Neuronal stem cell (in vitro differentiated cells): ENCODE results near the gene DHH.
"Not testable (repeated sequence)": the region's sequence is repeated elsewhere in the genome, so short reads cannot be mapped to it uniquely, and the experiment has no call there.

Experiments used
- DNase-seq: peaks from one replicate; pipeline ENCODE4 v3.0.0-alpha.2; 2013; ENCODE audit warnings: low spot score
- H2AFZ ChIP-seq: one replicate; pipeline ENCODE4 v1.6.1; 2013; ENCODE audit warnings: mild to moderate bottlenecking, low read length, inconsistent platforms
- H2AK5ac ChIP-seq: 2 replicates; pipeline ENCODE4 v1.6.1; 2013; ENCODE audit warnings: low read depth, mild to moderate bottlenecking, inconsistent platforms, low read length, moderate library complexity, mixed read lengths
- H2BK120ac ChIP-seq: 2 replicates; pipeline ENCODE4 v1.6.1; 2013; ENCODE audit warnings: low read depth, mild to moderate bottlenecking, inconsistent platforms, low read length, moderate library complexity, mixed read lengths
- H2BK12ac ChIP-seq: one replicate; pipeline ENCODE4 v1.6.1; 2013; ENCODE audit warnings: low read length, inconsistent platforms
- H2BK15ac ChIP-seq: 2 replicates; pipeline ENCODE4 v1.6.1; 2013; ENCODE audit warnings: mild to moderate bottlenecking, low read length, inconsistent platforms, mixed read lengths
- H2BK5ac ChIP-seq: one replicate; pipeline ENCODE4 v1.6.1; 2013; ENCODE audit warnings: inconsistent platforms, mild to moderate bottlenecking, low read length, moderate library complexity
- H3K14ac ChIP-seq: one replicate; pipeline ENCODE4 v1.6.1; 2013; ENCODE audit warnings: low read length, inconsistent platforms
- H3K18ac ChIP-seq: 2 replicates; pipeline ENCODE4 v1.6.1; 2013; ENCODE audit warnings: low read length, inconsistent platforms
- H3K23ac ChIP-seq: 2 replicates; pipeline ENCODE4 v1.6.1; 2013; ENCODE audit warnings: low read depth, mild to moderate bottlenecking, mixed read lengths, low read length, inconsistent platforms; ENCODE audit not compliant: poor library complexity
- H3K27ac ChIP-seq: replicated peaks from 3 replicates; pipeline ENCODE4 v1.5.1; 2013; ENCODE audit warnings: low read length, inconsistent platforms
- H3K27me3 ChIP-seq, 3 experiments: 2 replicates each; pipeline ENCODE4 v1.6.1; 2013; ENCODE audit warnings: low read length in 3 of 3, mild to moderate bottlenecking in 2 of 3, inconsistent platforms in 1 of 3, low read depth in 1 of 3, mixed read lengths in 1 of 3, moderate library complexity in 1 of 3; ENCODE audit not compliant: control insufficient read depth in 3 of 3, insufficient read depth in 3 of 3
- H3K36me3 ChIP-seq, 2 donors: replicated peaks in 1 of 2; 2 replicates each; pipeline ENCODE4 v1.6.1; 2013; ENCODE audit warnings: low read length in 2 of 2; ENCODE audit not compliant: control insufficient read depth in 2 of 2, insufficient read depth in 2 of 2
- H3K4ac ChIP-seq: 2 replicates; pipeline ENCODE4 v1.6.1; 2013; ENCODE audit warnings: inconsistent platforms, mild to moderate bottlenecking, low read length, moderate library complexity
- H3K4me1 ChIP-seq, 2 donors: 1 replicate in 1 of 2; 2 replicates in 1 of 2; pipeline ENCODE4 v1.6.1; 2013; ENCODE audit warnings: low read length in 2 of 2, low read depth in 1 of 2; ENCODE audit not compliant: control insufficient read depth in 2 of 2, insufficient read depth in 1 of 2
- H3K4me2 ChIP-seq: one replicate; pipeline ENCODE4 v1.6.1; 2013; ENCODE audit warnings: mild to moderate bottlenecking, low read length, inconsistent platforms; ENCODE audit not compliant: insufficient read depth, poor library complexity, severe bottlenecking
- H3K4me3 ChIP-seq, 2 donors: 2 replicates each; pipeline ENCODE4 v1.5.1; 2013; ENCODE audit warnings: low read length in 2 of 2, mild to moderate bottlenecking in 2 of 2, inconsistent platforms in 1 of 2, moderate library complexity in 1 of 2
- H3K79me1 ChIP-seq: one replicate; pipeline ENCODE4 v1.6.1; 2013; ENCODE audit warnings: low read depth, mild to moderate bottlenecking, inconsistent platforms, low read length, moderate library complexity
- H3K9ac ChIP-seq: one replicate; pipeline ENCODE4 v1.6.1; 2013; ENCODE audit warnings: mild to moderate bottlenecking, low read depth, low read length, inconsistent platforms; ENCODE audit not compliant: poor library complexity
- H3K9me3 ChIP-seq, 2 donors: replicated peaks in 1 of 2; 2 replicates each; pipeline versions ENCODE3 to v1.6.1; 2013; ENCODE audit warnings: low read length in 2 of 2, mild to moderate bottlenecking in 2 of 2, inconsistent platforms in 1 of 2, low read depth in 1 of 2, mixed read lengths in 1 of 2, moderate library complexity in 1 of 2; ENCODE audit not compliant: control insufficient read depth in 2 of 2, insufficient read depth in 1 of 2
- H4K8ac ChIP-seq: one replicate; pipeline ENCODE4 v1.6.1; 2013; ENCODE audit warnings: low read depth, mild to moderate bottlenecking, inconsistent platforms, low read length, moderate library complexity
- H4K91ac ChIP-seq: one replicate; pipeline ENCODE4 v1.6.1; 2013; ENCODE audit warnings: low read length, low read depth, mild to moderate bottlenecking, inconsistent platforms; ENCODE audit not compliant: poor library complexity
- WGBS, 2 donors: extraction: QIAGEN DNeasy Blood & Tissue Kit; methylation state at CpG; one replicate each; pipeline ENCODE4 v1.1.7; 2013; ENCODE audit warnings: missing lambda C conversion rate in 2 of 2, mixed read lengths in 1 of 2; ENCODE audit not compliant: insufficient read length in 2 of 2, insufficient replicate concordance in 1 of 2; ENCODE audit errors: extremely low coverage in 2 of 2; 5-methylcytosine and 5-hydroxymethylcytosine counted together

Gene DHH

DNA sequence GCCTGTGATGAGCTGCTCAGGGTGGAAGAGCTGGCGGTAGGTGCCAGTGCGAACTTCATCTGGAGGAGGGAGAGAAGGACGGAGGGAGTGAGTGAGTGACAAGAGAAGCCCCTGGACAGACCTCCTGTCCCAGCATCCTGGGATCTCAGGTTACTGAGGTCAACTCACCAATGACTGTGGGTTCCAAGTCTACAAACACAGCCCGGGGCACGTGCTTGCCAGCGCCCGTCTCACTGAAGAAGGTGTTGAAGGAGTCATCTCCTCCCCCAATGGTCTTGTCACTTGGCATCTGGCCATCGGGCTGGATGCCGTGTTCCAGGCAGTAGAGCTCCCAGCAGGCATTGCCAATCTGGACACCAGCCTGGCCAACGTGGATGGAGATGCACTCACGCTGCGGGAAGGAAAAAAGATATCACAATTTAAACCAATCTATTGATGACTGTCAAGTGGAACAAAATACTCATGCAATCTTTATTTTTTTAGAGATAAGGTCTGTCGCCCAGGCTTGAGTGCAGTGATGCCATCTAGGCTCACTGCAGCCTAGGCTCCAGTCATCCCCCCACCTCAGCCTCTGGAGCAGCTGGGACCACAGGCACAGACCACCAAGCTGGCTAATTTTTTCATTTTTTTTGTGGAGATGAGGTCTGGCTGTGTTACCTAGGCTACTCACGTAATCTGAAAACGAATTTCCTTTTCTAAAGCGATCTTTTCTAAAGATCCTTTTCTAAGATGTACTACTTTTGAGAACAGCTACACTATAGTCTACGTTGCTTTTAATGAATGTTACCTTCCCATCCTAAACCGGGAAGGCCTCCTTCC is 34.9 kb upstream of the DHH start:
- peaks cover 8 to 10% of the 10 kb centered on the region in 2 donors for H3K4me1 ChIP-seq
- H3K9ac ChIP-seq: peak overlapping the region; percentile 99
- peaks cover 21 to 41% of the 10 kb centered on the region in 2 donors for H3K36me3 ChIP-seq
- no peak overlapping the region for H3K14ac ChIP-seq
- peak overlapping the region; percentile 31 for H3K27ac ChIP-seq
- peaks cover 0 to 3% of the 10 kb centered on the region in 2 donors for H3K9me3 ChIP-seq
- H2AK5ac ChIP-seq: no peak overlapping the region
- peak overlapping the region; percentile 92 for H3K4me2 ChIP-seq
- no peak overlapping the region for H2BK120ac ChIP-seq
- no CpG with 5 or more reads among the region's 18 CpGs for WGBS, 2 donors
- peaks cover 6% of the 10 kb centered on the region for H3K79me1 ChIP-seq
- no peak overlapping the region for H2BK15ac ChIP-seq
- no peak for DNase-seq
- no peak overlapping the region for H3K18ac ChIP-seq
- no peak overlapping the region for H3K4ac ChIP-seq
- H4K91ac ChIP-seq: no peak overlapping the region
- peak overlapping the region; percentile 81 for H3K23ac ChIP-seq
- no peak overlapping the region for H2AFZ ChIP-seq
- H3K4me3 ChIP-seq: peak overlapping the region; percentile 83 to 99
- H3K27me3 ChIP-seq: no peaks in the 10 kb centered on the region
- H2BK12ac ChIP-seq: no peak overlapping the region
- no peak overlapping the region for H2BK5ac ChIP-seq
- no peak overlapping the region for H4K8ac ChIP-seq

DNA sequence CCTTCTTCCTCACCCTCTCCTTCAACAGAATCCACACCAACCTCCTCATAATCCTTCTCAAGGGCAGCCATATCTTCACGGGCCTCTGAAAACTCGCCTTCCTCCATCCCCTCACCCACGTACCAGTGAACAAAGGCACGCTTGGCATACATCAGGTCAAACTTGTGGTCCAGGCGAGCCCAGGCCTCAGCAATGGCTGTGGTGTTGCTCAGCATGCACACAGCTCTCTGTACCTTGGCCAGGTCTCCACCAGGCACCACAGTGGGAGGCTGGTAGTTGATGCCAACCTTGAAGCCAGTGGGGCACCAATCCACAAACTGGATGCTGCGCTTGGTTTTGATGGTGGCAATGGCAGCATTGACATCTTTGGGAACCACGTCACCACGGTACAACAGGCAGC is 33.4 kb upstream of the DHH start:
- not testable (repeated sequence) for H3K23ac ChIP-seq, H3K79me1 ChIP-seq, H2BK15ac ChIP-seq, H2AFZ ChIP-seq, DNase-seq, H2BK120ac ChIP-seq, H3K9ac ChIP-seq, H3K4me1 ChIP-seq, H3K9me3 ChIP-seq, H3K27ac ChIP-seq, H4K91ac ChIP-seq, H2BK5ac ChIP-seq, H3K18ac ChIP-seq, H3K4ac ChIP-seq, H2BK12ac ChIP-seq, H3K4me2 ChIP-seq, H3K14ac ChIP-seq, H3K4me3 ChIP-seq, H2AK5ac ChIP-seq, H3K27me3 ChIP-seq, H4K8ac ChIP-seq
- no CpG with 5 or more reads among the region's 8 CpGs for WGBS, 2 donors
- peaks cover 21 to 41% of the 10 kb centered on the region in 2 donors for H3K36me3 ChIP-seq

DNA sequence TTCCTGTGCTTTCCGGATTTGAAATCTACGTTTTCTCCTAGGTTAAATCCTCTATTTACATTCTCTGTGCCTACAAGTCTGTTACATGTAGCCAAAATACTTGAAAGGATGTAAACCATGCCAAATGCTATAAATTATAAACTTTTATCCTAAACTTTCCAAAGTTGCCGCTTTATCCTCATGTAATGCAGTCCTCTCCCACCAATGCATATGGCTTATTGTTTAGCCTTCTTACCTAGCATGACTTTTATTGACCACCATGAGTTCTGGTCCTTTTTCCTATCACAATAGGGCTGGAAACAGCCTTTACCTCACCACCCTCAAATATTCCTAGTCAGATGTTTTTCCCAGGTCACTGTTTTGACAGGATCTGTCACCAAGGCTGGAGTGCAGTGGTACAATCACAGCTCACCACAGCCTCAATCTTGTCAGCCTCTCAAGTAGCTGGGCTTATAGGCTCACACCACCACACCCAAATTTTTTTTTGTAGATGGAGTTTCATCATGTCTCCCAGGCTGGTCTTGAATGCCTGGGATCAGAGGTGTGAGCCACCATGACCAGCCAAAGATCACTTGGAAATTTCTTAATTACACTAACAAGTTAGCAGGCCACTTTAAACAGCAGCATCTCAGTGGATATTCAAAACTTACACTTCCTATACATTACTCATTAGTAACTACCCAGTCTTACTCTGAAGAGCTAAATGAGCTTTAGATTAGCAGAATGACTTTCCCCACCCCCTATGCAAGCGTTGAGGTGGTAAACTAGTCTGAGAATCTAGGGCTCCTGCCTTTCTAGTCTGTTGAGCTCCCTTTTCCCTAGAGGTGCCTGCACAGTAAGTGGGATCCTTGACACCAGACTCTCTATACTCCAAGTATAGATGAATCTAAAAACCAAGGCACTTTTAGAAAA is 32.5 kb upstream of the DHH start:
- Histone ChIP-seq H3K9ac (no peak overlapping the region), H3K18ac (no peak overlapping the region), H2BK120ac (no peak overlapping the region), H2BK15ac (no peak overlapping the region), H3K9me3 (peaks cover 0 to 3% of the 10 kb centered on the region in 2 donors), H2BK12ac (no peak overlapping the region), H3K4ac (no peak overlapping the region), H2BK5ac (no peak overlapping the region), H2AFZ (no peak overlapping the region), H3K4me2 (no peak overlapping the region), H4K91ac (no peak overlapping the region), H3K27ac (no peak overlapping the region), H3K4me3 (no peak overlapping the region), H3K36me3 (peaks cover 21 to 41% of the 10 kb centered on the region in 2 donors), H3K79me1 (peaks cover 6% of the 10 kb centered on the region), H4K8ac (no peak overlapping the region), H2AK5ac (no peak overlapping the region), H3K27me3 (no peaks in the 10 kb centered on the region), H3K4me1 (peaks cover 8 to 10% of the 10 kb centered on the region in 2 donors), H3K23ac (no peak overlapping the region), H3K14ac (no peak overlapping the region)
- no CpG with 5 or more reads among the region's 4 CpGs for WGBS, 2 donors
- no peak for DNase-seq
